Measurements from ENCODE around the gene EVA1C.
"Not testable (repeated sequence)": the region's sequence is repeated elsewhere in the genome, so short reads cannot be mapped to it uniquely, and the experiment has no call there.

EVA1C gene

GRCh38 chr21:32412162-32413014 is at the start of gene EVA1C:
TSS of gene EVA1C (plus strand) at chr21:32412706. CDS start at chr21:32412854, 148 bp downstream.
- peak; percentile 51 to 73 for DNase-seq (ENCODE audit: low read depth in 1 of 2, low spot score in 1 of 2)
- in situ Hi-C loops (cut with HindIII; ENCODE audit: low pct_unique_long_range_greater_than_20kb, low sequenced_read_pairs), result no loop called here
- no peak for TF ChIP-seq JUND (IDR thresholded peaks at IDR 0.05; ENCODE audit: low read depth)

GRCh38 chr21:32364387-32364786 is 48.1 kb upstream of the EVA1C start:
- in situ Hi-C loops (cut with HindIII; ENCODE audit: low pct_unique_long_range_greater_than_20kb, low sequenced_read_pairs), result no loop called here
- no peak for DNase-seq (ENCODE audit: low read depth in 1 of 2, low spot score in 1 of 2)

GRCh38 chr21:32364796-32365195 is 47.7 kb upstream of the EVA1C start:
- in situ Hi-C loops (cut with HindIII; ENCODE audit: low pct_unique_long_range_greater_than_20kb, low sequenced_read_pairs), result no loop called here
- TF ChIP-seq JUND (IDR thresholded peaks at IDR 0.05; ENCODE audit: low read depth), result no peak
- DNase-seq (ENCODE audit: low read depth in 1 of 2, low spot score in 1 of 2), result no peak

More at GRCh38 chr21:32364387-32364786, 48.1 kb upstream of the EVA1C start:
- no peak for TF ChIP-seq JUND (IDR thresholded peaks at IDR 0.05; ENCODE audit: low read depth)

GRCh38 chr21:32366191-32366590 is 46.3 kb upstream of the EVA1C start:
- no peak for DNase-seq (ENCODE audit: low read depth in 1 of 2, low spot score in 1 of 2)
- in situ Hi-C loops (cut with HindIII; ENCODE audit: low pct_unique_long_range_greater_than_20kb, low sequenced_read_pairs), result no loop called here
- TF ChIP-seq JUND (IDR thresholded peaks at IDR 0.05; ENCODE audit: low read depth), result no peak

- DNase-seq (ENCODE audit: low read depth in 1 of 2, low spot score in 1 of 2), result no peak
- no peak for TF ChIP-seq JUND (IDR thresholded peaks at IDR 0.05; ENCODE audit: low read depth)
- in situ Hi-C loops (cut with HindIII; ENCODE audit: low pct_unique_long_range_greater_than_20kb, low sequenced_read_pairs), result no loop called here
These were observed 45.3 kb upstream of the EVA1C start for GRCh38 chr21:32367158-32367557.

- peak in 1 of 2 experiments; percentile 44 for DNase-seq (ENCODE audit: low read depth in 1 of 2, low spot score in 1 of 2)
- no peak for TF ChIP-seq JUND (IDR thresholded peaks at IDR 0.05; ENCODE audit: low read depth)
- in situ Hi-C loops (cut with HindIII; ENCODE audit: low pct_unique_long_range_greater_than_20kb, low sequenced_read_pairs), result no loop called here
These were observed 44.1 kb upstream of the EVA1C start for GRCh38 chr21:32368386-32368785.

GRCh38 chr21:32368961-32369360 is 43.5 kb upstream of the EVA1C start:
- DNase-seq (ENCODE audit: low read depth in 1 of 2, low spot score in 1 of 2); in situ Hi-C loops (cut with HindIII; ENCODE audit: low pct_unique_long_range_greater_than_20kb, low sequenced_read_pairs): not testable (repeated sequence)

- no peak for DNase-seq (ENCODE audit: low read depth in 1 of 2, low spot score in 1 of 2)
- in situ Hi-C loops (cut with HindIII; ENCODE audit: low pct_unique_long_range_greater_than_20kb, low sequenced_read_pairs), result no loop called here
- no peak for TF ChIP-seq JUND (IDR thresholded peaks at IDR 0.05; ENCODE audit: low read depth)
These were observed 41.3 kb upstream of the EVA1C start for GRCh38 chr21:32370998-32371766.

- in situ Hi-C loops (cut with HindIII; ENCODE audit: low pct_unique_long_range_greater_than_20kb, low sequenced_read_pairs), result no loop called here
- TF ChIP-seq JUND (IDR thresholded peaks at IDR 0.05; ENCODE audit: low read depth), result no peak
- DNase-seq (ENCODE audit: low read depth in 1 of 2, low spot score in 1 of 2), result no peak
These were observed 40.6 kb upstream of the EVA1C start for GRCh38 chr21:32371913-32372314.

GRCh38 chr21:32372755-32373154 is 39.8 kb upstream of the EVA1C start:
- DNase-seq (ENCODE audit: low read depth in 1 of 2, low spot score in 1 of 2), result no peak
- TF ChIP-seq JUND (IDR thresholded peaks at IDR 0.05; ENCODE audit: low read depth), result no peak
- in situ Hi-C loops (cut with HindIII; ENCODE audit: low pct_unique_long_range_greater_than_20kb, low sequenced_read_pairs), result no loop called here

GRCh38 chr21:32377506-32377905 is 35.0 kb upstream of the EVA1C start:
- no peak for TF ChIP-seq JUND (IDR thresholded peaks at IDR 0.05; ENCODE audit: low read depth)
- in situ Hi-C loops (cut with HindIII; ENCODE audit: low pct_unique_long_range_greater_than_20kb, low sequenced_read_pairs), result no loop called here
- no peak for DNase-seq (ENCODE audit: low read depth in 1 of 2, low spot score in 1 of 2)

- in situ Hi-C loops (cut with HindIII; ENCODE audit: low pct_unique_long_range_greater_than_20kb, low sequenced_read_pairs), result no loop called here
- no peak for TF ChIP-seq JUND (IDR thresholded peaks at IDR 0.05; ENCODE audit: low read depth)
- no peak for DNase-seq (ENCODE audit: low read depth in 1 of 2, low spot score in 1 of 2)
These were observed 34.5 kb upstream of the EVA1C start for GRCh38 chr21:32377991-32378390.

- no peak for TF ChIP-seq JUND (IDR thresholded peaks at IDR 0.05; ENCODE audit: low read depth)
- in situ Hi-C loops (cut with HindIII; ENCODE audit: low pct_unique_long_range_greater_than_20kb, low sequenced_read_pairs), result no loop called here
- no peak for DNase-seq (ENCODE audit: low read depth in 1 of 2, low spot score in 1 of 2)
These were observed 33.5 kb upstream of the EVA1C start for GRCh38 chr21:32378956-32379355.

Data from T47D (cell line).